SK-N-SH (cell line): ENCODE data around the gene ATP2B2. TPM values are rescaled to one million over a fixed set of nuclear protein-coding genes. Genes with fewer than 3 reads are reported as not detected.

Experiments
- CTCF ChIA-PET: fragments of 300-600, 350-600 bp; formaldehyde crosslinking; extraction: SDS; loops from one replicate; lab custom pipeline; 2021; lab: Yijun Ruan, JAX
- POLR2A ChIA-PET: fragments of 350-600 bp; sonication (Branson Sonifier 250); formaldehyde crosslinking; extraction: SDS; loops from one replicate; lab custom pipeline; 2020; ENCODE audit warnings: antibody characterized with exemption, inconsistent platforms; lab: Yijun Ruan, JAX
- DNase-seq: peaks from one replicate; pipeline ENCODE4 v3.0.0; 2012
- H2AFZ ChIP-seq: fragments of 200-600 bp; sonication (generic); 2 replicates; pipeline ENCODE4 v1.8.1; 2016; ENCODE audit warnings: antibody characterized with exemption, mild to moderate bottlenecking, low read depth
- H3F3A ChIP-seq: fragments of 200-600 bp; sonication (generic); replicated peaks from 2 replicates; pipeline ENCODE3; 2016; ENCODE audit warnings: antibody characterized with exemption, mild to moderate bottlenecking; ENCODE audit not compliant: insufficient read depth
- H3K27ac ChIP-seq, 2 experiments: fragments of 200-500 bp in 1 of 2; fragments of 200-600 bp in 1 of 2; sonication (Bioruptor generic) in 1 of 2; sonication (generic), shearing (Covaris generic) in 1 of 2; 2 replicates each; pipeline versions ENCODE4 v1.5.1 to v1.6.1; 2014 to 2016; ENCODE audit warnings: low read depth in 2 of 2, inconsistent platforms in 1 of 2, low read length in 1 of 2, mild to moderate bottlenecking in 1 of 2, mixed read lengths in 1 of 2
- H3K27me3 ChIP-seq: fragments of 200-600 bp; sonication (generic), shearing (Covaris generic); 2 replicates; pipeline ENCODE4 v1.6.1; 2016; ENCODE audit warnings: mixed run types; ENCODE audit not compliant: insufficient read depth
- H3K36me3 ChIP-seq, 2 experiments: fragments of 200-500 bp in 1 of 2; fragments of 200-600 bp in 1 of 2; sonication (Bioruptor generic) in 1 of 2; sonication (generic) in 1 of 2; replicated peaks in 1 of 2; 2 replicates each; pipeline versions ENCODE3 to v1.5.1; 2014 to 2016; ENCODE audit warnings: low read length in 1 of 2, mild to moderate bottlenecking in 1 of 2; ENCODE audit not compliant: insufficient read depth in 2 of 2, control insufficient read depth in 1 of 2
- H3K4me1 ChIP-seq, 2 experiments: fragments of 200-500 bp in 1 of 2; fragments of 200-600 bp in 1 of 2; sonication (Bioruptor generic) in 1 of 2; sonication (generic), shearing (Covaris generic) in 1 of 2; 2 replicates each; pipeline versions ENCODE4 v1.5.1 to v1.6.1; 2014 to 2016; ENCODE audit warnings: low read depth in 1 of 2, low read length in 1 of 2, mixed run types in 1 of 2; ENCODE audit not compliant: insufficient read depth in 2 of 2, control insufficient read depth in 1 of 2
- H3K4me2 ChIP-seq: fragments of 200-600 bp; sonication (generic), shearing (Covaris generic); 2 replicates; pipeline ENCODE4 v1.6.1; 2017; ENCODE audit warnings: mixed run types
- H3K4me3 ChIP-seq, 2 experiments: fragments of 200-500 bp in 1 of 2; fragments of 200-600 bp in 1 of 2; sonication (Bioruptor generic) in 1 of 2; sonication (generic), shearing (Covaris generic) in 1 of 2; 2 replicates each; pipeline versions ENCODE4 v1.5.1 to v1.8.1; 2014 to 2016; ENCODE audit warnings: low read depth in 2 of 2, inconsistent platforms in 1 of 2, low read length in 1 of 2, mild to moderate bottlenecking in 1 of 2, mixed read lengths in 1 of 2, moderate library complexity in 1 of 2
- H3K79me2 ChIP-seq: fragments of 200-600 bp; sonication (generic); 2 replicates; pipeline ENCODE4 v1.8.1; 2017; ENCODE audit warnings: mild to moderate bottlenecking; ENCODE audit not compliant: insufficient read depth
- H3K9ac ChIP-seq: fragments of 200-600 bp; sonication (generic); 2 replicates; pipeline ENCODE4 v1.6.1; 2017; ENCODE audit warnings: mixed run types
- H3K9me2 ChIP-seq: fragments of 200-600 bp; sonication (generic); 2 replicates; pipeline ENCODE4 v1.6.1; 2017; ENCODE audit warnings: mixed run types
- H3K9me3 ChIP-seq: fragments of 200-600 bp; sonication (generic); 2 replicates; pipeline ENCODE4 v1.6.1; 2017; ENCODE audit warnings: mixed run types, mild to moderate bottlenecking, moderate library complexity
- H4K20me1 ChIP-seq: fragments of 200-600 bp; sonication (generic); 2 replicates; pipeline ENCODE4 v1.6.1; 2017; ENCODE audit warnings: mild to moderate bottlenecking, mixed run types; ENCODE audit not compliant: insufficient read depth
- CHD2 ChIP-seq: fragments of 150-350 bp; IDR thresholded peaks from 2 replicates; pipeline ENCODE4 v1.6.1; 2018; ENCODE audit warnings: low read length; ENCODE audit not compliant: partially characterized antibody
- CTCF ChIP-seq: fragments of 200-600 bp; sonication (generic); IDR thresholded peaks from 2 replicates; pipeline ENCODE4 v1.6.1; 2017; ENCODE audit warnings: antibody characterized with exemption, mild to moderate bottlenecking, moderate library complexity
- EP300 ChIP-seq, 2 experiments: IDR thresholded peaks; 2 replicates each; pipeline versions ENCODE4 v1.4.0 to v1.6.1; 2012; ENCODE audit warnings: borderline replicate concordance in 1 of 2, low read depth in 1 of 2, low read length in 1 of 2
- FOSL2 ChIP-seq: IDR thresholded peaks from 2 replicates; pipeline ENCODE4 v1.4.0; 2012; ENCODE audit warnings: low read depth, mild to moderate bottlenecking, moderate library complexity, borderline replicate concordance
- FOXM1 ChIP-seq: IDR thresholded peaks from 2 replicates; pipeline ENCODE4 v1.4.0; 2012; ENCODE audit warnings: low read depth, mild to moderate bottlenecking
- JUND ChIP-seq: IDR thresholded peaks from 2 replicates; pipeline ENCODE4 v1.4.0; 2012
- MAX ChIP-seq: IDR thresholded peaks from 2 replicates; pipeline ENCODE4 v1.4.0; 2012; ENCODE audit warnings: low read depth
- NRF1 ChIP-seq: IDR thresholded peaks from 2 replicates; pipeline ENCODE4 v1.6.1; 2012; ENCODE audit warnings: low read depth, mild to moderate bottlenecking, low read length
- POLR2AphosphoS5 ChIP-seq: IDR thresholded peaks from 2 replicates; pipeline ENCODE4 v1.6.1; 2012; ENCODE audit warnings: low read depth, low read length
- RAD21 ChIP-seq: IDR thresholded peaks from 2 replicates; pipeline ENCODE4 v1.6.1; 2012; ENCODE audit warnings: mild to moderate bottlenecking, low read length
- REST ChIP-seq: IDR thresholded peaks from 2 replicates; pipeline ENCODE4 v1.6.1; 2012; ENCODE audit warnings: mild to moderate bottlenecking, low read depth, low read length, moderate library complexity
- RFX5 ChIP-seq: IDR thresholded peaks from 2 replicates; pipeline ENCODE4 v1.6.1; 2012; ENCODE audit warnings: mild to moderate bottlenecking, improper control_type of control experiment, low read length
- SMC3 ChIP-seq: IDR thresholded peaks from 2 replicates; pipeline ENCODE4 v1.6.1; 2012; ENCODE audit warnings: low read depth, low read length, improper control_type of control experiment
- YY1 ChIP-seq: IDR thresholded peaks from 2 replicates; pipeline ENCODE4 v1.4.0; 2012; ENCODE audit warnings: low read depth, mild to moderate bottlenecking
- ZBTB33 ChIP-seq: IDR thresholded peaks from 2 replicates; pipeline ENCODE4 v1.4.0; 2012; ENCODE audit warnings: low read depth, borderline replicate concordance
- WGBS: methylation state at CpG from one replicate; pipeline ENCODE4 v1.1.6; 2017; ENCODE audit warnings: low lambda C conversion rate; 5-methylcytosine and 5-hydroxymethylcytosine counted together
- polyA plus RNA-seq, 3 experiments: library from polyadenylated mRNA; depleted of rRNA; stranded (reverse); fragments of >200 nt; gene quantifications; 2 replicates each; pipeline ENCODE4 v1.2.3, GENCODE V29; 2012

The ATP2B2 gene
- polyA plus RNA-seq, 1 of the 3 experiments (the other 2 are of a cell fraction) = 0.15 TPM

GRCh38 chr3:10449436-10449835 lies 56.0 kb downstream of the ATP2B2 start:
- no peaks in the 10 kb centered on the region for H3K79me2 ChIP-seq
- H3F3A ChIP-seq = no peaks in the 10 kb centered on the region
- no peak for DNase-seq
- H3K9me2 ChIP-seq = no peaks in the 10 kb centered on the region
- 48% methylated on average over 4 of the region's 18 CpGs for WGBS
- no peaks in the 10 kb centered on the region for H3K36me3 ChIP-seq
- H4K20me1 ChIP-seq = no peaks in the 10 kb centered on the region
- H3K9ac ChIP-seq = no peak overlapping the region
- ChIA-PET CTCF (interaction anchor here (1.8 kb wide), 1 partner anchor 11 kb away, joined by 6 read pairs; no protein-coding TSS in a partner anchor), POLR2A (no interaction called here)
- H3K4me1 ChIP-seq = peaks cover 0 to 18% of the 10 kb centered on the region in 2 experiments; a peak in 1 of 4 replicates
- no peak overlapping the region for H3K4me2 ChIP-seq
- no peaks in the 10 kb centered on the region; the same call in 1 of the 2 replicates for H3K27me3 ChIP-seq
- no peak overlapping the region for H2AFZ ChIP-seq
- H3K4me3 ChIP-seq = no peak overlapping the region
- no peak overlapping the region for H3K27ac ChIP-seq
- no peaks in the 10 kb centered on the region for H3K9me3 ChIP-seq
- TF ChIP-seq CTCF = no peak
- no peak for TF ChIP-seq NRF1
- TF ChIP-seq FOXM1 = no peak
- TF ChIP-seq SMC3 = no peak
- TF ChIP-seq RAD21 = no peak
- TF ChIP-seq MAX = no peak
- TF ChIP-seq FOSL2 = no peak
- TF ChIP-seq JUND = no peak
- no peak for TF ChIP-seq EP300 (IDR thresholded peaks at IDR 0.05; ENCODE audit: borderline replicate concordance in 1 of 2, low read depth in 1 of 2, low read length in 1 of 2)
- no peak for TF ChIP-seq ZBTB33

- no peak overlapping the region for H3K4me2 ChIP-seq
- ChIA-PET CTCF (interaction anchor here (0.9 to 1.3 kb wide), 2 partner anchors 31 to 290 kb away, joined by 3 to 7 read pairs; no protein-coding TSS in a partner anchor), POLR2A (no interaction called here)
- H4K20me1 ChIP-seq = no peaks in the 10 kb centered on the region
- peak; percentile 70 for DNase-seq
- peak in 1 of 2 experiments; percentile 32; a peak in 1 of 4 replicates for TF ChIP-seq EP300 (IDR thresholded peaks at IDR 0.05; ENCODE audit: borderline replicate concordance in 1 of 2, low read depth in 1 of 2, low read length in 1 of 2)
- TF ChIP-seq RFX5 = peak; percentile 92
- TF ChIP-seq REST = no peak
- TF ChIP-seq POLR2AphosphoS5 = no peak
- no peak for TF ChIP-seq CHD2
- TF ChIP-seq YY1 = no peak
- TF ChIP-seq SMC3 = no peak
- no peaks in the 10 kb centered on the region for H3K36me3 ChIP-seq
- H3K27me3 ChIP-seq = no peaks in the 10 kb centered on the region; the same call in 1 of the 2 replicates
- no peaks in the 10 kb centered on the region for H3K9me3 ChIP-seq
- H3K9ac ChIP-seq = no peak overlapping the region
- H3K79me2 ChIP-seq = no peaks in the 10 kb centered on the region
- H3K9me2 ChIP-seq = no peaks in the 10 kb centered on the region
- no peak overlapping the region for H2AFZ ChIP-seq
- no peaks in the 10 kb centered on the region for H3F3A ChIP-seq
- no peak overlapping the region for H3K4me3 ChIP-seq
- H3K4me1 ChIP-seq = peaks cover 0 to 18% of the 10 kb centered on the region in 2 experiments; a peak in 1 of 4 replicates
- H3K27ac ChIP-seq = no peak overlapping the region; a peak in 2 of 4 replicates
- WGBS = 29% methylated on average over 2 of the region's 3 CpGs
Observed at GRCh38 chr3:10448544-10448943, 56.8 kb downstream of the ATP2B2 start.
